Activated naive CD4-positive, alpha-beta T cell treated with anti-CD3 and anti-CD28 coated beads, Interleukin-2, amount 50 U/mL, for 16 hours (primary cell): ENCODE measurements around the gene COPS4.

Source experiments
- DNase-seq: peaks from one replicate; pipeline ENCODE4 v3.0.0-alpha.2; 2020

The COPS4 gene

DNA sequence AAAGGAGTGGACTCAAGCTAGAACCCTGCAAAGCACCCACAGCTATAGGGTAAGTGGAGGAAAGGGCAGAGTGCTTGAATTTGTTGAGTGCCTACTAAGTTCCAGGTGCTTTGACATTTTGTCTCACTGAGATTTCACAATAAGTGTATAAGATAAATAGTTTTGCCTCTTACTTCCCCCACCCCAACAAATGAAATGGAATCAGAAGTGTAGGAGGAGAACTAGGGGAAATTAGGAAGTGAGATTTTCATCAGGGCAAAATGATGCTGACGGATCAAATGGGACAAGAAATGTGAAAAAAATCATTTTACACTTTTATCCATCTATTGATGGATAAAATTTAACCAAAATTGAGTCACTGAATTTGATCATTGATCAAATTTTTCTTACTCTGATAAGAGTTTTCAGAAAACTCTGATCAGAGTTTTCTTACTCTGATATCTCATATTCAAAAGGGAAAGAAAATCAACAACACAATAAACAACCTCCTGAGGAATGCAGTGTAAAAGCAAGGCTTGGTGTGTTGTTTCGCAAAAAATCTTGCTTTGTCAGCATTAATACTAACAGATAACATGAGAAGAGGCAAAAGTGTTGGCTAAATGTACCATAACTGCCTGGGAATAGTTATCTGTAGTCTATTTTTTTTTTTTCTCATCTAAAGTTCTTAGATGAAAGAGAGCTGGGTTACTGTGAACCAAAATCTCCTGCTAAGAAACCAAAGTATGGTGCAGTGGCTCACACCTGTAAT lies 54.6 kb downstream of the COPS4 start:
- no peak for DNase-seq

GRCh38 chr4:83093060-83093640 lies 58.2 kb downstream of the COPS4 start:
- no peak for DNase-seq

DNA sequence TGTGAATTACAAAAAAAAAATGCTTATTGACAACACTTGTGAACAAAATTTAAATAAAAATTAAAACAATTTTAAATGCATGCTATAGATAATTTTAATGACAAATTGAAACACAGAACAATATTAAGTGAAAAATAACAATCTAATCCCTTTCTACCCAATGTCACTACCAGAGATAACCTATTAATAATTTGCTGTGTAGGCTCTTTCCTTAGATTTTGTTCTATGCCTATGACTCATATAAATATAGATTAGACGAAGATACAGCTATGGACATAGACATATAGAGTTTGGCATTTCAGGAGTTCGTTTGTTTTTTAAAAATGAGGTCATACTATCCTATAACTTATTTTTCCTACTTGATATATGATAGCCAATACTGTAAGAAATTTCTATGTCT lies 61.4 kb downstream of the COPS4 start:
- DNase-seq = no peak

- DNase-seq = no peak
Measured at GRCh38 chr4:83104991-83105390, 70.0 kb downstream of the COPS4 start.

DNA sequence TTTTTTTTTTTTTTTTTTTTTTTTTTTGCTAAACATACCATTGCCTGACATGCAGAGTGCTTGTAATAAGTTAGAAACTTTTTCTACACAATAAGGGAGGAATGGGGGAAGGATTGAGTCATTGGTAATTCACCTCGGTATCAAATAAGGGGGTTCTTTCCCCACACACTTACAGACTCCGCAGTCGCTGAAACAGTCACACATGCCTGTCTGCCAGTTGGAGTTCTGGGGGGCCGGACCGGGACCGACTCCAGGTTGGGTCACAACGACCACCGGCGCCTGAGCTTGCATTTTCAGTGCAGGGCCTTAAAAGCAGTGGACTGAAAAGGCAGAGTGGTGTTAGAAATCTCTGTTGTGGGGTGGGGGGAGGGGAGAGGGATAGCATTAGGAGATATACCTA lies 72.6 kb downstream of the COPS4 start:
- DNase-seq = peak; percentile 59

GRCh38 chr4:83108101-83108861 lies 73.3 kb downstream of the COPS4 start:
- peak; percentile 29 for DNase-seq

GRCh38 chr4:83109480-83110222 lies 74.7 kb downstream of the COPS4 start:
- peak; percentile 58 for DNase-seq

- DNase-seq = peak; percentile 92
Measured at GRCh38 chr4:83110223-83110945, 75.4 kb downstream of the COPS4 start.

GRCh38 chr4:83110970-83111750 lies 76.2 kb downstream of the COPS4 start:
- DNase-seq = peak; percentile 12

- peak; percentile 19 for DNase-seq
Measured at GRCh38 chr4:83111751-83112141, 76.8 kb downstream of the COPS4 start.

DNA sequence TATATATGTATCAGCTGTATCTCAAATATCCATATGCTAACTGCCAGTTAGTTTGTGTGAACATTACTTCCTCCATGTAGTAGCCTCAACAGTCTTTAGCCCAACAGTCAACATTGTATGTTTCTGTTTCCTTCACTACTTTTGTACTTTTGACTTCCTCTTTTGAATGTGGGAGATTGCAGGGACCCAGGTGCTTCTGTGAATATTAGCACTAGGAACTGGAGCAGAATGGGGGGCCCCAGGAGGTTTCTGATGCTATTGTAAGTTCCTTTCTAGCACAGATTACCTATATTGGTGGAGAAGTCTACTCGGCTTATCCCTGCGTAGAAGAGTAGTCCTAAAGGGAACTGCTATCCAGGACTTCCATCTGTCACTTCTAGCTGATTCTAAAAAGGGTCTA lies 77.2 kb downstream of the COPS4 start:
- no peak for DNase-seq

DNA sequence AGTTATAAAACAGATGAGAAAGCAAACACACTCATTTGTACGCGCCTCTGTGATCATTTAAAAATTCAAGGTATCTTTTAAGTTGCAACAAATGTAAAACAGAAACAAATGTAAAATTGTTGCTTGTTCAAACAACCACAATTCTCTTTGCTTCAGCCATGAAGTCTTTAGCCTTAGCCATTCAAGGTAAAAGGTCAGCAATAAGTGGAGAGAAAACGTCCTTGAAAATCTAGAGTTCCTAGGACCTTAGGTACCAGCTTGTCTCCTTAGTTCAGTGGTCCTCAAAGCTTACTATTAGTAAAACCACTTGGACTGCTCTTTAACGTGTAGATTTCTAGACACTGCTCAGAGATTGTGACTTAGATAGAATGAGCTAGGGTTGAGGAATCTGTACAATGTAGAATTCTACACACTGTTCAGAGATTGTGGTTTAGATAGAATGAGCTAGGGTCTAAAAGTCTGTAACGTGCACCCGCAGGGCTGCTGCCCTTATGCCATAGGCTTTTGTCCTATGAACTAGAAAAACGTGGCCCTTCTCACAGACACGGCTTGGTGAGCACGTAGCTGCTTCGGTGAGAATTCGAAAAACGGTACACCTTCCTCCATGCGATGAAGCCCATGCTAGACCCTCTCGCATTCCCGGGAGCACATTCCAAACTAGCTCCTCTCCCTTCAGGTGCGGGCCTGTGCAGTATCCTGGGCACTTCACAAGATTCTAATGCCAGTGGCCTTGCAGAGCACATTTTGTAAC lies 77.9 kb downstream of the COPS4 start:
- peak; percentile 31 for DNase-seq

GRCh38 chr4:83113429-83113786 lies 78.4 kb downstream of the COPS4 start:
- DNase-seq = no peak

DNA sequence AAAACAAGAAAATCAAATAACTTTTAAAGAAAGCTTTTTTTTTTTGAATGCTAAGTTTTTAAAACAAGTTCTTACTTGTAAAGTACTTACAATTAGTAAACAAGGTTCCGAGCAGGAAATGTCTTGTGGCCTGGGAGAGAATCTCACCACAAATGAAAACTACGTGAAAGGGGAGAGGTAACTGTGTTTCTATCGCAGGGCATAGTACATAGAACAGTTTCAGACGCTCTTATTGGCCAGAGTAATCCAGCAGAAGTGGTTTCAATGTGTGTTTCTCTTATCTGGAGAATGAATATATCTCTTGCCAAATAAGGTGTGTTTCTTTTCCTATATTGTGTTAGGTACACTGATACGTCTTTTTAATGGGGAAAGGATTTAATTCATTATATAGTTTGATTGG lies 79.6 kb downstream of the COPS4 start, which contains the start of gene PLAC8:
Gene PLAC8 (minus strand): TSS at position 154 of the 400 bp plus-strand sequence. CDS start 6,808 bp downstream, outside the sequence.
- DNase-seq = peak; percentile 13

GRCh38 chr4:83115000-83115399 lies 80.0 kb downstream of the COPS4 start:
- DNase-seq = no peak

DNA sequence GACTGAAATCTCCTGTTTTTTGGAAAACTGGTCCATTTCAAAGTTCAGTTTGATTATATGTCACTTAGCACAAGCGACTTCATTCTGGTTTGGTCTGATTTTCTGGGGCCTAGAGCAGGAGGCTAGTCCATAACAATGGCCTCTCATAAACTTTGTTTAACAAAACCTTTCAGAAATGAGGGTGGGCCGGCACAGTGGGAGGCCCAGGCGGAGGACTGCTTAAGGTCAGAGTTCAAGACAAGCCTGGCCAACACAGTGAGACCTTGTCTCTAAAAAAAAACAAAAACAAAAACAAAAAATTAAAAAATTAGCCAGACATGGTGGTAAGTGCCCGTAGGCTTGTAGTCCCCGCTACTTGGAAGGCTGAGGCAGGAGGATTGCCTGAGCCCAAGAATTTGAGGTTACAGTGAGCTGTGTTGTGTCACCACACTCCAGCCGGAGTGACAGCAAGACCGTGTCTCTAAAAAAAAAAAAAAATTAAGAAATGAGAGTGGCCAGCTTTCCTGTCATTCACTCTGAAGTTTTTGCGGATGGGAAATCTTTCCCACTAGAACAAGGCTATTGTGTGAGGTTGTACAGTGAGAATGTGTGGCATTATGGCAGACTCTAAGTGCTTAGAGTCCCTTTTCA lies 80.8 kb downstream of the COPS4 start:
- DNase-seq = no peak

GRCh38 chr4:83118869-83119268 lies 83.9 kb downstream of the COPS4 start:
- DNase-seq = no peak

GRCh38 chr4:83121246-83121645 lies 86.3 kb downstream of the COPS4 start:
- DNase-seq = no peak

DNA sequence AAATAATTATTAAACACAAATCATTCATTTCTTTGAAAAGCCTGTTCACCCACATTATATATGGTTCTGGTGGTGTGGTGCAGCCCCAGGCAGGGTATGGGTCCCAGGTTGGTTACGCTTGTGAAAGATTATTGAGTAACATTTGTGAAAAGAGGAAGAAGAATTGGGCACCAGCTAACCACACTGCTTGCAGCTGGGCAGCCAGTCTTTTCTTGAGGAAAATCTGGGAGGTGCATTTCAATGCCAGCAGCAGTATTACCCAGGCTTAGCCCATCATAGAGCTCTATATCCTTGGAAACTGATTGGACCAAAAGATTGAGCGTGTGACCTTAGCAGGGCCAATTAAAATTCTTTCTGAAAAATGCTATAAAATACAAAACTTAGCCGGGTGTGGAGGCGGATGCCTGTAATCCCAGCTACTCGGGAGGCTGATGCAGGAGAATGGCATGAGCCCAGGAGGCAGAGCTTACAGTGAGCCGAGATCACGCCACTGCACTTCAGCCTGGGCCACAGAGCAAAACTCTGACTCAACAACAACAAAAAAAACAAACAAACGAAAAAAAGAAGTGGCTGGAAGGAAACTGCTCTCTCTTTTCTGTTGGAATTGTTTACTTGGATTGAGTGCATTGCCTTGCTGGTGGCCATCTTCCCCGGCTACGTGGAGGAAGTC lies 89.3 kb downstream of the COPS4 start:
- DNase-seq = no peak
